ENCODE measurements around the gene FIZ1. TPM values are rescaled to one million over a fixed set of nuclear protein-coding genes. Genes with fewer than 3 reads are reported as not detected.

Gene FIZ1
- total RNA-seq, 2 donors from 2014 or later = 12.2 to 14.5 TPM

DNA sequence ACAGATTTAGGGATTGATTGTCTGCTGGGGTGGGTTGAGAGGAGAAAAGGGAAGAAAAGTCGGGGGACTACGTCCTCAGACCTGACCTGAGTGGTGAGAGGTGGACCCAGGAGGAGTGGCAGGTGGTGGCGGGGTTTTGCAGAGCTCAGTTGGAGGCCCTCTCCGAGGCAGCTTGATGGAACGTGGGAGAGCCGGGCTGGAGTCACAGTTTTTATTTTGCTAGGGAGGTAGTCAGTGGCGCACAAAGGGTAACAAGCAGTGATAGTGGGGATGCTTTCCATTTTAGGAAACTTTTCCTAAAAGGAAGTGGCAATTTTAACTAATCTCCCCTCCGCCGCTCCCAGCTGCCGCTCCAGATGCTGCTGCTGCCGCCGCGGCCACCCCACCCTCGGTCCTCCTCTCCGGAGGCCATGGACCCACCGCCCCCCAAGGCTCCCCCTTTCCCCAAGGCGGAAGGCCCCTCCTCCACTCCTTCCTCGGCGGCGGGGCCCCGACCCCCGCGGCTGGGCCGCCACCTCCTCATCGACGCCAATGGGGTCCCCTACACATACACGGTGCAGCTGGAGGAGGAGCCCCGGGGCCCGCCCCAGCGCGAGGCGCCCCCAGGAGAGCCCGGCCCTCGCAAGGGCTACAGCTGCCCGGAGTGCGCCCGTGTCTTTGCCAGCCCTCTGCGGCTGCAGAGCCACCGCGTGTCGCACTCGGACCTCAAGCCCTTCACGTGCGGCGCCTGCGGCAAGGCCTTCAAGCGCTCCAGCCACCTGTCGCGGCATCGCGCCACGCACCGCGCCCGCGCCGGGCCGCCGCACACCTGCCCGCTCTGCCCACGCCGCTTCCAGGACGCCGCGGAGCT, 43.1 kb upstream of the FIZ1 start:
- Histone ChIP-seq H3K27ac (peak overlapping the region; percentile 82), H3K36me3 (no peaks in the 10 kb centered on the region), H3K27me3 (no peaks in the 10 kb centered on the region), H3K9ac (ENCODE audit: low read depth in 2 of 2, low read length in 2 of 2) (peak overlapping the region; percentile 78 to 84), H3K4me1 (peaks cover 30% of the 10 kb centered on the region), H3K9me3 (no peaks in the 10 kb centered on the region), H3K4me3 (peak overlapping the region; percentile 81)
- peak; percentile 57 for DNase-seq
- TF ChIP-seq, protein P1, sequence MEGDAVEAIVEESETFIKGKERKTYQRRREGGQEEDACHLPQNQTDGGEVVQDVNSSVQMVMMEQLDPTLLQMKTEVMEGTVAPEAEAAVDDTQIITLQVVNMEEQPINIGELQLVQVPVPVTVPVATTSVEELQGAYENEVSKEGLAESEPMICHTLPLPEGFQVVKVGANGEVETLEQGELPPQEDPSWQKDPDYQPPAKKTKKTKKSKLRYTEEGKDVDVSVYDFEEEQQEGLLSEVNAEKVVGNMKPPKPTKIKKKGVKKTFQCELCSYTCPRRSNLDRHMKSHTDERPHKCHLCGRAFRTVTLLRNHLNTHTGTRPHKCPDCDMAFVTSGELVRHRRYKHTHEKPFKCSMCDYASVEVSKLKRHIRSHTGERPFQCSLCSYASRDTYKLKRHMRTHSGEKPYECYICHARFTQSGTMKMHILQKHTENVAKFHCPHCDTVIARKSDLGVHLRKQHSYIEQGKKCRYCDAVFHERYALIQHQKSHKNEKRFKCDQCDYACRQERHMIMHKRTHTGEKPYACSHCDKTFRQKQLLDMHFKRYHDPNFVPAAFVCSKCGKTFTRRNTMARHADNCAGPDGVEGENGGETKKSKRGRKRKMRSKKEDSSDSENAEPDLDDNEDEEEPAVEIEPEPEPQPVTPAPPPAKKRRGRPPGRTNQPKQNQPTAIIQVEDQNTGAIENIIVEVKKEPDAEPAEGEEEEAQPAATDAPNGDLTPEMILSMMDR (IDR thresholded peaks at IDR 0.05) = no peak
- intact Hi-C loops (cut with DNase I) = no loop called here

DNA sequence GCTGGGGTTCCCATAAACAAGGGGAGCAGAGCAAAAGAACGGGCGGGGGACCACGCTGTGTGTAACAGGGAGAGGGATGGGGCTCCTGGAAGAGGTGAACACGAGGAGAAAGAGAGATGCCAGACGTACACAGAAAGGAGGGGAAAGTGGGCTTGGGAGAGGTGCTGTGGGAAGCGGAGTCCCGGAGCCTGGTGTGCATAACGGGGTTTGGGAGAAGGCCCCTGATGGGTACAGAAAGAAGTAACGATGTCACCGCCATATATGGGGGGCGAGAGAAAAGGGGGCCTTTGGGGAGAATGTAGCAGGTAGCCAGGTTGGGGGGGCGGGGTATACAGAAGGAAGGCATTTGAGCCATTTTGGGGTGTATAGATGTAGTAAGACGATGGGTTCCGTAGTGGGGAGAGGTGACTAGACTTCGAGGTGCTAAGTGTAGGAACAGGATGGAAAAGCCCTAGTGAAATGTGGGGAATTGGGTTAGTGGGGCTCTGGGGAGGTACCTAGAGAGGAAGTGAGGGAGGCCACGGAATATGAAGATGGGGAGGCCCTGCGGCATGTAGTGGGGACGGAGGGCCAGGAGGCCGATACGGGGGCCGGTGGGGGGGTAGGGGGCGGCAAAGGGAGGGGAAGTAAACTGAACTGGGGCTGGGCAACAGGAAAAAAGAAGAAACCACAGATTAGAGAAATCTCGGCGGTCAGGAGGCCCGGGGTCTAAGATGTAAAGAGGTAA, 42.3 kb upstream of the FIZ1 start:
- TF ChIP-seq, protein P1 (IDR thresholded peaks at IDR 0.05) = no peak
- no peak for DNase-seq
- H3K4me1 ChIP-seq = peaks cover 30% of the 10 kb centered on the region

DNA sequence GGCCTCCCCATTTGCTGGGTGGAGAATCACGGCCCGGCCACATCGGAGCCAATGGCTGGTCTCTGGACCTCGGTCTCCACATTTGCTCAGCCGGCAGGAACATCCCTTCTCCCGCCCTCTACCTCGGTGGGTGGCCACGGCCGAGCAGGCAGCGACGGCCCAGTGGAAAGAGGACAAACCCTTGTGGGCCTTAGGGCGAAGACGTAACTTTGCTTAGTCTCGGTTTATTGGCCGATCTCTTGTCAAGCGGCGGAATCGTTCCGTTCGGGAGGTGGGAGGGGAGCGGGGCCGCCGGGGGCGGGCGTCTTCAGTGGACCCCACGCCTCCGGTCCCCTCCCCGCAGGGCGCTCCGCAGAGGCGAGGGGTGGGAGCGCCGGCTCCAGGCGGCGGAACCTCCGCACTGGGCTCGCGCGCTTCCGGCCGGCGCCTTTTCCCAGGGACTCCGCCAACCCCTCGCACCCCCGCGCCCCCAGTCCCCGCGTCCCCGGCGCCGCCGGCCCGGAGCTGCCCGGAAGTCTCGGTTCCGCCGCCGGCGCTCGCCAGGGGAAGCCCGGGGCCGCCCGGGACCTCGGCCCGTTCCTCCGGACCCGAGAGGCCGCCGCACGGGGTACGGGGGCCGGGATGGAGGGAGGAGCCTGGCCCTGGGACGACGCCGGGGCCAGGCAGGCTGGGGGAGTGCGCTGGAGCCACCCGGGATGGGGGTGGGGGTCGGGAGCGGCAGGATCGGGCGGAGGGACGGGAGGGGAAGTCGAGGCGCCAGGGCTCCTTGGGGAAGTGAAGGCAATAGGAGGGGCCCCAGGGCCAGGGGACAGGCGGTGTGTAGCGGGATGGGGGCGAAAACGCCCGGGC, 41.5 kb upstream of the FIZ1 start, which contains the start of gene ZNF580:
ZNF580 (plus strand) TSS at position 426 of the 849 bp plus-strand sequence. CDS start 1,507 bp downstream, outside the sequence.
- H3K27ac ChIP-seq = peak within 1 kb of the TSS; percentile 82
- H3K27me3 ChIP-seq = no peaks in the 10 kb centered on the region
- H3K36me3 ChIP-seq = no peaks in the 10 kb centered on the region
- DNase-seq = peak; percentile 58
- peak within 1 kb of the TSS; percentile 66 to 86 for H3K9ac ChIP-seq (ENCODE audit: low read depth in 2 of 2, low read length in 2 of 2)
- intact Hi-C loops (cut with DNase I) = no loop called here
- H3K4me3 ChIP-seq = peak within 1 kb of the TSS; percentile 81
- TF ChIP-seq, protein P1 (IDR thresholded peaks at IDR 0.05) = no peak
- peaks cover 37% of the 10 kb centered on the region for H3K4me1 ChIP-seq
- H3K9me3 ChIP-seq = no peaks in the 10 kb centered on the region

More for the DNA sequence above, 42.3 kb upstream of the FIZ1 start:
- intact Hi-C loops (cut with DNase I) = no loop called here
- H3K27me3 ChIP-seq = no peaks in the 10 kb centered on the region
- peak overlapping the region; percentile 81 for H3K4me3 ChIP-seq
- peak overlapping the region; percentile 66 to 86 for H3K9ac ChIP-seq (ENCODE audit: low read depth in 2 of 2, low read length in 2 of 2)
- H3K27ac ChIP-seq = peak overlapping the region; percentile 82
- H3K9me3 ChIP-seq = no peaks in the 10 kb centered on the region
- H3K36me3 ChIP-seq = no peaks in the 10 kb centered on the region

DNA sequence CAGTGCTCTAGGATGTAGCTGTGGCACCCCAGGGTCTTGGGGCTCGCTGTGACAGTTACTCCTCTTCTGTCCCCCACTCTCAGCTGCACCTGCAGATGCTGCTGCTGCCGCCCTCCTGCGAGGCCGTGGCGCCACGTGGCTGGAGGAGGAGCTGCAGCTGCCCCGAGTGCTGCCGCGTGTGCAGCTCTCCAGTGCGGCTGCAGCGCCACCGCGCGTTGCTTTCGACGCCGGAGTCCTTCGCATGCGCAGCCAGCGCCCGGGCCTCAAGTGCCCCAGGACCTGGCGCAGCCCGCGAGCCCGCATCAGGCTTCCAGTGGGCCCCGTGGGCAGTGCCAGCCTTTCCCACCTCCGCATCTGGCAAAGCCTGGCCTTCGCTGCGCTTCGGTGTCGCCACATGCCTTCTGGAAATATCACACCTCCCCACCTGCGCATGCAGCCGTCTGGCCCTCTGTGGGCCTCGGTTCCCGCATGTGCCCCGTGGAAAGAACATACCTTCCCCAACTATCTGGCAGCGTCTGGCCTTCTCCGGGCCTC, 40.8 kb upstream of the FIZ1 start:
- H3K9ac ChIP-seq (ENCODE audit: low read depth in 2 of 2, low read length in 2 of 2) = peak overlapping the region; percentile 66 to 74
- peaks cover 41% of the 10 kb centered on the region for H3K4me1 ChIP-seq
- H3K27me3 ChIP-seq = no peaks in the 10 kb centered on the region
- H3K4me3 ChIP-seq = peak overlapping the region; percentile 81
- TF ChIP-seq, protein P1 (IDR thresholded peaks at IDR 0.05) = no peak
- intact Hi-C loops (cut with DNase I) = no loop called here
- no peaks in the 10 kb centered on the region for H3K9me3 ChIP-seq
- DNase-seq = peak; percentile 60
- peak overlapping the region; percentile 82 for H3K27ac ChIP-seq
- no peaks in the 10 kb centered on the region for H3K36me3 ChIP-seq

Measured in colonic mucosa (tissue), 4 donors.